Cerebellar cortex (tissue), 1 donor: Measurements from ENCODE around the gene ZFP36L2.

Experiments
- DNase-seq: peaks from one replicate; pipeline ENCODE4 v3.0.0-alpha.2; 2015; ENCODE audit warnings: low spot score

The ZFP36L2 gene

DNA sequence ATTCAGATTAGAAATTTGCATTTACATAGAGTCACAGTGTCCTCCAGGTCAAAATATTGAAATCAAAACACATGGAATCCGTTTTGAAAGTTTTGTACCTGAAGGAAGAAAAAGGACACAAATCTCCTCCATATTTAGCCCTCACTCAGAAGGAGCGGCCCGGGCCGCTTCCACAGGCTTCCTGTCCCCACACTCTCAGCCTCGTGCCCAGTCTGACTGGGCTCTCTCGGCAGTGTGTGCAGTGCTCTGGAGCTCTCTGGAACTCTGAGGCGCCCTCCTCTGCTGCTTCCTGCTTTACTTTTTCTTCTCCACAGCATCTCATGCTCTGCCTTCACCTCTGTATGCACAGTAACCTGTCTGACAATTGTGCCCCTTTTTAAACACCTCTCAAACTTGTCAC is 22.2 kb upstream of the ZFP36L2 start:
- DNase-seq, result no peak

DNA sequence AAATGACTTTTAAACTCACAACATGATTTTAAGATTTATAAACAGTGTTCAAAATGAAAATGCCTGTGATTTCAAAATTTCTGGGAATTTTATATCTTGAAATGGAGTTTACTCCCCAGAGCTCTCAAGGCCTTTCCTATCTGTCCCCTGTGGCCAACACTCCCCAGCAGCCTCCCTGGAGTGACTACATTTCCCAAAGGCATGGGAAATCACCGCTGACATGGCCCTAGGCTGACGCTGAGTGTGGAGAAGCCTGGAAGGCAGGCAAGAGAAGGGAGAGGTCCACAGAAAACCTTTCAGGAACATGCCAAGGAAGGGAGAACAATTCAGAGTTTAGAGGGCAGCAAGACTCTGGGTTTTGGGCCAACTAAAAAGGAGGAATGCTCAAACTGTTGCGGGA is 20.2 kb upstream of the ZFP36L2 start:
- no peak for DNase-seq

DNA sequence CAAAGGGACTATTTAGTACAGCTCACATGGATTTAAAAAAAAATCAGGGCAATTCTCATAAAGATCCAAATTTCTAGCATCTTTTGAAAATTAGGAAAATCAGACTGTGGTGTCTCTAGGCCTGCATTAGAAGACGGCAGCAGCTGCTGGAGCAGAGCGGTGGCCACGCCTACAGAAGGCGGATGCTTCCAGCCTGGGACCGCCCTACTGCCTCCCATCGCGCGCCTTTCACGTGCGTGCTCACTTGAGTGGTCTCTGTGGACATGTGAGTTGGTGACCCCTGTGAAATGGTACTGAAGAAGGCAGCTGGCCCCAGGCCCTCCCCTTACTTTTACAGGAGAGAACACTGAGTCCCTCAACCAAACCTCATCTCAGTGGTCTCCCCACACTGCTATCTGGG is 15.2 kb upstream of the ZFP36L2 start:
- DNase-seq, result no peak

- DNase-seq, result no peak
Measured at GRCh38 chr2:43240766-43241150, 14.4 kb upstream of the ZFP36L2 start.

GRCh38 chr2:43239981-43240765 is 13.8 kb upstream of the ZFP36L2 start:
- no peak for DNase-seq

DNA sequence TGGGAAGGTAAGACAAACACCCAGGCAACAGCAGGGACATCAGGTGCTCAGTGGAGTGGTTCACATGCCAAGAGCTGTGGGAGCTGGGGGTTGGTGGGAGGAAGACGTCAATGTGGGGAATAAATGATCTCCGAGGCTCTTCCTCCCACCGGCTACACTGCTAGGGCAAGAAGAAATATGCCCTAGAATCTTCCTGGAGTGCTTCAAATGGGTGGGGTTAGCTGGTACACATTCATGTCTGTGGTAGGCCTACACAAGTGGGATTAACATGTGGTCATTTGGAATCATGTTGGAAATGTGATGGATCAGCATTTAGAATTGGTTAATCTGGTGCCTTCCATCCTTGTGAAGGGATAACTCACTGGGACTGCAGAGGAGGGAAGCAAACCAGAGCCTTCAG is 12.4 kb upstream of the ZFP36L2 start:
- DNase-seq, result no peak

GRCh38 chr2:43238176-43238575 is 11.8 kb upstream of the ZFP36L2 start:
- no peak for DNase-seq

DNA sequence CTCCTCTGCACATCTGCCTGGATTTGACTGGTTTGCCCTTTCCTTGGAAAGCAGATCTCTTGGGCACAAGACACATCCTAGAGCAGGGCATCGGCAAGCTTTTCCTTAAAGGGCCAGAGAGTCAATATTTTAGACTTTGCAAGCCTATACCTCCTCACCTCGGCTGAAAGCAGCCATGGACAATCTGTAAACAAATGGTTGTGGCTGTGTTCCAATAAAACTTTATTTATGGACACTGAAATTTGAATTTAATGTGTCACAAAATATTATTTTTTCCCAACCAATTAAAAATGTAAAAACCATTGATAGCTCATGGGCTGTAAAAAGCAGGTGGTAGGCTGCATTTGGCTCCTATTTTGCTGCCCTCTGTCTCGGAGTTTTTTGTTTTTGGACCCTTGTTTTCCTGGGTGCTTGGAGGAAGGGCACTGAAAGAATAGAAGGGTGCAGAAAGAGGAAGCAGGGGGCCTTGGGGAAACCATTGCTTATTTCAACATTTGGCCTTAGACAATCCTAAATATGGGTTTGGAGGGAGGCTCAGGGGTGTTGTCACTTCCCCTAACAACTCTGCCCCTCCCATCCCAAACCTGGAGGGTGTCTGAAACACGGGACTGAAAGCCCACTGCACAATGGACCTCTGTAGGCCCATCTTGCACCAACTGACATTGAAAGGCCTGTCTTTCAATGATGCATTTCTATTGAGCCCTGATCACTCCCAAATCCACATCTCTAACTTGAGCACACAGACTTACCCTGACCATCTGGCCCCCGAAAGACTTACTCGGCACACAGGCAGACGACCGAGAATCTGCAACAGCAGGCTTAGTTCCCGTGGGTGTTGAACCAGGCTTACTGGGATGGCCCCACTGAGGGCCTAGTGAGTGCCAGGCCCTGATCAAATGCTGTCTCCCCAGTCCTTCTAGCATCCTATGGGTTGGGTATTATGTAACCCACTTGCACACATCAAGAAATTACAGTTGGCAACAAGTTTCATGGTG is 7.1 kb upstream of the ZFP36L2 start:
- no peak for DNase-seq

DNA sequence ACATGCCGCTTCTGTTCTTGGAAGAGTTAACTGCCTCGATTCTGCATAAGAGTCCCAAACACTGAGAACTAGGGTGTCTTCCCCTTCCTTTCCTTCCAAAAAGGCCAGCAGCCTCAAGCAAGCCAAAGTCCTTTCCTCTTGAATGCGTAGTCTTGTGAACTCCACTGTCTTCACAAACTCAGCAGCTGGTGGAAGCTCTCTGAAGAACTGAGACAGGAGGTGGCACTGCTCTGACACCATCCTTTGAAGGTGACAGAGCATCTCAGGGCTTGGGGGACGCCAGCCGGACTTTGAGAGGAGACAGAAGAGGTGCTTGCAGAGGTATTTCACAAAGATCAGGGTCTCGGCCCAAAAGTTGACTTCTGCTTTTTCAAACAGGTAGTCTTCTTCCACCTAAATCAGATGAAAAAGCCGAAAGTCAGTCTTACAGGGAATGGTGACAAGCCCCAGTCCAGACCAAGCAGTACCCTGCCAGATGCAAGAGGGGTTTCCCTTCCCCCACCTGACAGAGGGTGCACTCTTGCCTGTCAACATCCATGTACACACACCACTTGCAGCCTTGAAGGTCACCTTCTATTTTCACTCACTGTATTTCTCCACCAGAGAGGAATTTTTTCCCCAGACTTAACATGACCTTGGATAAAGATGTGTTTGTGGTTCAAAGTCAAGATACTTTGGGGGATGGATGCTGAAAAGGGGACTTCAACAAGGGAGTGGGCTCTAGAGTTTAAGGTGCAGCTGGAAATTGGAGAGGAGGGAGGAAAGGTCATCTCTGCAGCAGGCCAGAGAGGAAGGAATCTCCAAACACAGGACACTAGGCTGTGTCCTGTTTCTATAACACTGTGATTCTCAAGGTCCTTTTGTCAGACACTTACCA is 4.8 kb upstream of the ZFP36L2 start:
- DNase-seq, result no peak

DNA sequence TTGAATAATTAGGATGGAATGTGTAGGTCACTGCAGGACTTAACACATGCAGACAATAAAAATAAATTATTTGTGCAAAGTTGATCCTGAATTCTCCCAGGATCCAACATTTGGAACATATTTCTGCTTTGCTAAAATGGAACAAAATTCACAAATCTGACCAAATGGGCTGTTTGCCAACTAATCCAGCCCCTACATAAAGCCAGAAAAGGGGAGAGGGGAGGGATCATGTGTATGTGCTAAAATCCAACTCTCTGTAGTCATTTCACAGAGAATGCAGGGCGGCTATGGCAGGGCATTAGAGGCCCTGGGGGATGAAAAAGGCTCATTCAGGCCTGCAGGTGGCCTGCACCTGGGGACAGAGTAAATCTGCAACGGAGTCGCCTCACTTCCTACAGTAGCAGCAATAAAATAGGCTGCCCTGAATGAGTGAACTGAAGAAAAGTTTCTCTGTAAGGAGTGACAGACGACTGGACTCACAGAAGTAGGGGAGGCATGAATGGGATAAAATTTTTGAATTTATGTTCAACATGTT is 4.0 kb upstream of the ZFP36L2 start:
- no peak for DNase-seq

- no peak for DNase-seq
Measured at GRCh38 chr2:43228756-43229659, 2.6 kb upstream of the ZFP36L2 start.

DNA sequence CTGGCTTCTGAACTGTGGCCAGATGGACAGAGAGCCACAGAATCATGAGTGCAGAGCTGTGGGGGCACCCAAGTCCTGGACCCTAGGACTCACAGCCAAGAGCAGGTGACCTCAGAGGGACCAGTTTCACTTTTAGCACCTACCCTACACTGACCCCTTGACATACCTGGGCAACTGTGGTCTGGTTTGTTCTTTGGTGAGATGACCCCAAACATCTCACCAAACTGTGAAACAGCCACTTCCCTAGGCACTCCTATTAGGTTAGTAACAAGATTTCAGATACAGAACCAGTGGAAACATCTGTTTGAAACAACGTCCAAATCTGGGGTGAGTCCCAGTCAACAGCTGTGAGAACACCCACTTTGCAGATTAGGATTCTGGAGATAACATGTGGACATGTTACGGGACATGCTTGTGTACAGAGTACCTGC is 1.9 kb upstream of the ZFP36L2 start:
- no peak for DNase-seq

GRCh38 chr2:43227830-43228281 is 1.4 kb upstream of the ZFP36L2 start:
- DNase-seq, result peak; percentile 61

DNA sequence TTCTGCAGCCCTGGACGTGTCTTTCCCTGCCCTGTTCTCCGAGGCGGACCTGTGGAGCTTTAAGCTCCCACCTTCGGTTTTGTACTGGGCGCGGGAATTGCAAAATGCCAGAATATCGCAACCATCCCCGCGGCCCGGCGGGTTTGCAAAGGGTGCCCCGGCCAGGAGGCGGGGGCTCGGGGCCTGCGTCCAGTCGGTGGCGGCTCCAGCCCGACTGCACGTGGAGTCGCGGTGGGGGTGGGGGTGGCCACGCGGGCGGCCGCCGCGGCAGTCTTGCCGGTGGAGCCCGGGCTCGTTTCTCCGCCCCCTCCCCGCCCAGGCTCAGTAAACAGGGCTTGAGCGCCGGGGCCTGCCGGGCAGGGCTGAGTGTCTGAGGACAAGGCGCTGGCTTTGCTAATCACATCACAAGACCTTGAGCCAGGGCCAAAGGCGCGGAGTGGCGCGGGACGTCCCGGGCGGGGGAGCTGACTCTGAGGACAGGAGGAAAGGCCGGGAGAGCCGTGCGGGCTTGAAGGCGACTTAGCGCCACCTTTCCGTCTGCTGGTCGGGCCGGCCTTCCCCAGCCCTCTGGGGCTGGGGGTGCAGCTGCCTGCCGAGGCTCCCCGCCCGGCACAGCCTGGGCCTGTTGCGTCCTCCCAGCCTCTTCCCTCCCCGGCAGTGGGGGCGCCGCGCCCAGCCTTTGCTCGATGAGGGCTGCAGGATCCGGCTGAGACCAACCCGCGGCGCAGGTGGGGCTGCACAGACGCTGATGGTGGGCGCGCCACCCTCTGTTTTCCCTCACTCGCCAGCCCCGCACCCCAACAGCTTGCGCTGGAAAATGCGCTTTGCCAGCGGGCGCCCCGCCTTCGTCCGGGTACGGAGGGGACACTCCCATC is 786 bp upstream of the ZFP36L2 start:
- DNase-seq, result peak; percentile 71

- no peak for DNase-seq
Measured at GRCh38 chr2:43225788-43226557, 433 bp downstream of the ZFP36L2 start.

DNA sequence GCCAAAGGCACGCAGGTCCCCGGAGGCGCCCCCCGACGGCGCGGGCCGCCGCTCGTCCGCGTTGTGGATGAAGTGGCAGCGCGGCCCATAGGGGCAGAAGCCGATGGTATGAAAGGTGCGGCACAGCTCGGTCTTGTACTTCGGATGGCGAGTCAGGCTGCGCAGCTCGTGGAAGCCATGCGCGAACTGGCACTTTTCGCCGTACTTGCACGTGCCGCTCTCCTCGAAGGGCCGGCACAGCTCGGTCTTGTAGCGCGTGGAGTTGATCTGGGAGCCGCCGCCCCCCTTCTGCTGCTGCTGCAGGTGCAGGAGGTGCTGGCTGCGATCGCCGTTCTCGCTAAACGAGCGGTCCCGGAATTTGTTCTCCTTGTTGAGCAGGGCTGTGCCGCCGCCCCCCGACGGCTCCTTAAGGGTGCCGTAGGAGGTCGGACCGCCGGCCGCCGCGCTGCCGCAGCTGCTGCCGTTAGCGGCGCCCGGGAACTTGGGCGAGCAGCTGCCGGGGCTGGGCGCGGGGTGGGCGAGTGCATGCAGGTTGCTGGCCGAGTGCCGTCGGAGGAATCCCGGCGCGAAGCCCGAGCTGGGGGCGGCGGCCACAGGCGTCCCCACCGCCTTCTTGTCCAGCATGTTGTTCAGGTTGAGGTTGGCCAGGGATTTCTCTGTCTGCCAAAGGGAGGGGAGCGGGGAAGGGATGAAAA is 1.2 kb downstream of the ZFP36L2 start:
- DNase-seq, result no peak

DNA sequence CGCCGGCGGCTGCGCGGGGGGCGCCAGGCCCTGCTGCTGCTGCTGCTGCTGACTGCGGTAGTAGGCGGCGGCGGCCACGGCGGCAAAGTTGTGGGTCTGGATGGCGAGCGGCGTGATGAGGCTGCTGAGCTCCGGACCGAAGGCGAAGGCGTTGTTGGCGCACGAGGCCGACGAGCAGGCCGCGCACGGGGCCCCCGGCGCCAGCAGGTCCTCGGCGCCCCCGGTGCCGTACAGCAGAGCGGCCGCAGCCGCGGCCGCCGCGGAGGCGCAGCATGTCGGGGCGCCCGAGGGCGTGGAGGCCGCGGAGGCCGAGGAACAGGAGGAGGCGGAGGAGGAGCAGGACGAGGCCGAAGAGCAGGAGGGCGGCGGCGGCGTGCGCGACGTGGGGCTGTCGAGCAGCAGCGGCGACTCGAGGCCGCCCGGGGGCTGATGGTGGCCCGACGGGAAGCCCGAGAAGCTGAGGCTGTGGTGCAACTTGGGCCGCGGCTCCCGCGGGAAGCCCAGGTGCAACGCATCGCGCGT is 1.8 kb downstream of the ZFP36L2 start:
- DNase-seq, result no peak

DNA sequence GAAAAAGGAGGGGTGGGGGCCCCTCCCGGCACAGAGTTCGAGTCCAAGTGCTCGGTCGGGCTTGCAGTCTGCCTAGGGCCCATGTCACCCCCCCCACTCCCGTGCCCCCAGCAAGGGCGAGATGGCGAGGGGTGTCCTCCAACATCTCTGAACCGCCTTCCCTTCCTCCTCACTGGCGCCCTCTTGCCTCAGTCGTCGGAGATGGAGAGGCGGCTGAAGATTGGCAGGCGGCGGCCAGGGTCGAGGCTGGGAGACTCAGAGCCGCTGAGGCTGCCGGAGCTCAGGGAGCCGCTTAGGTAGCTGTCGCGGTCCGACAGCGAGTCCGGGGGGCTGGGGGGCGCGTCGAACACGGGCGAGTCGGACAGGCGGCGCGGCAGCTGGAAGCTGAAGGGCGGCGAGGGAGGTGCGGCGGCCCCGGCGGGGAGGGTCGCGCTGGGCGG is 2.3 kb downstream of the ZFP36L2 start:
- peak; percentile 50 for DNase-seq
